Hematopoietic multipotent progenitor cell treated with erythropoietin and hydrocortisone succinate and interleukin-3 and kit ligand, for 15 days (in vitro differentiated cells): ENCODE measurements around the gene ZNF445.
"Not testable (repeated sequence)": the region's sequence is repeated elsewhere in the genome, so short reads cannot be mapped to it uniquely, and the experiment has no call there.

Source experiments
- DNase-seq: peaks from one replicate; pipeline ENCODE4 v3.0.0-alpha.2; 2015; ENCODE audit warnings: low spot score

Gene ZNF445

GRCh38 chr3:44398853-44399252 lies 78.6 kb downstream of the ZNF445 start:
- DNase-seq, result no peak

GRCh38 chr3:44398271-44398670 lies 79.2 kb downstream of the ZNF445 start:
- DNase-seq, result not testable (repeated sequence)

GRCh38 chr3:44396200-44397171 lies 81.0 kb downstream of the ZNF445 start:
- no peak for DNase-seq

- no peak for DNase-seq
Observed at GRCh38 chr3:44395714-44396113, 81.8 kb downstream of the ZNF445 start.

GRCh38 chr3:44392489-44392888 lies 85.0 kb downstream of the ZNF445 start:
- no peak for DNase-seq

- no peak for DNase-seq
Observed at GRCh38 chr3:44387404-44387803, 90.1 kb downstream of the ZNF445 start.
